B cell (primary cell): ENCODE data around the gene CXCL3.

Experiments
- EZH2 ChIP-seq: IDR thresholded peaks from 2 replicates; pipeline ENCODE4 v1.6.1; 2012; ENCODE audit warnings: borderline replicate concordance, low read depth, mild to moderate bottlenecking, moderate library complexity, low read length; ENCODE audit not compliant: insufficient read depth, poor library complexity, severe bottlenecking
- TF ChIP-seq, protein P1 (sequence below): fragments of 200-600 bp; IDR thresholded peaks from one replicate; pipeline ENCODE4 v1.8.0; 2022; ENCODE audit warnings: antibody characterized with exemption, mild to moderate bottlenecking

DNA sequence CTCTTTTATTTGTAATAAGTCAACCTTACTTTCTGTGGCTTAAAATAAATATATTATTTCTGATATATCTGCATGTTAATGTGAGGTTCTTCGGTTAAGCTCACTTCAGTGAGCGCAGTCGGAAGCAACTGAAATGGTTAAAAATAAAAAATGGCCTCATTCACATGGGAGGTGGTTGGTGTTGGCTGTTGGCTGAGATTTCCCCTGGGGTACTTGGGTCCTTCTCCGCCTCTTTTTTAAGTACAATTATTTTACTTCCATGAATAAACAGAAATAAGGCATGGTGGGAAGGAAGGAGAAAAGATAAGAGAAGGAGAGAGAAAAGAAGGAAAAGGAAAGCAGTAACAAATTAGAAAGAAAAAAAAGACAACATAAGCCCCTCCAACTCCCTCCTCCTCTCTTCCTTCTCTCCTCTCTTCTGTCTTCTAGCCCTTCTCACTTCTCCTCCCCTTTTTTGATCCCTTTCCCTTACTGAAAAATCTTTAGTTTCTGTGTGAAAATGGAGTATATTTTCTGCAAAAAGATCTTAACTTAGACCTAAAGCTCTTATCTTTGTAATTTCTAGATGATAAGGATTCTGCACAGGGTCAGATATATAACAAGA lies 19.7 kb upstream of the CXCL3 start:
- TF ChIP-seq EZH2 = no peak
- TF ChIP-seq, protein P1, sequence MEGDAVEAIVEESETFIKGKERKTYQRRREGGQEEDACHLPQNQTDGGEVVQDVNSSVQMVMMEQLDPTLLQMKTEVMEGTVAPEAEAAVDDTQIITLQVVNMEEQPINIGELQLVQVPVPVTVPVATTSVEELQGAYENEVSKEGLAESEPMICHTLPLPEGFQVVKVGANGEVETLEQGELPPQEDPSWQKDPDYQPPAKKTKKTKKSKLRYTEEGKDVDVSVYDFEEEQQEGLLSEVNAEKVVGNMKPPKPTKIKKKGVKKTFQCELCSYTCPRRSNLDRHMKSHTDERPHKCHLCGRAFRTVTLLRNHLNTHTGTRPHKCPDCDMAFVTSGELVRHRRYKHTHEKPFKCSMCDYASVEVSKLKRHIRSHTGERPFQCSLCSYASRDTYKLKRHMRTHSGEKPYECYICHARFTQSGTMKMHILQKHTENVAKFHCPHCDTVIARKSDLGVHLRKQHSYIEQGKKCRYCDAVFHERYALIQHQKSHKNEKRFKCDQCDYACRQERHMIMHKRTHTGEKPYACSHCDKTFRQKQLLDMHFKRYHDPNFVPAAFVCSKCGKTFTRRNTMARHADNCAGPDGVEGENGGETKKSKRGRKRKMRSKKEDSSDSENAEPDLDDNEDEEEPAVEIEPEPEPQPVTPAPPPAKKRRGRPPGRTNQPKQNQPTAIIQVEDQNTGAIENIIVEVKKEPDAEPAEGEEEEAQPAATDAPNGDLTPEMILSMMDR = no peak
